ENCODE data around the gene HADHB. TPM values are rescaled to one million over a fixed set of nuclear protein-coding genes. Genes with fewer than 3 reads are reported as not detected.

Gene HADHB
- total and polyA plus RNA-seq, 2 of the 13 experiments (the other 11 are each of a cell fraction or from before 2014, with no cell fraction given), result 112 to 238 TPM

GRCh38 chr2:26244309-26245230 is at the start of gene HADHB, which contains the start of gene HADHA (continued):
- TF ChIP-seq, protein P1, sequence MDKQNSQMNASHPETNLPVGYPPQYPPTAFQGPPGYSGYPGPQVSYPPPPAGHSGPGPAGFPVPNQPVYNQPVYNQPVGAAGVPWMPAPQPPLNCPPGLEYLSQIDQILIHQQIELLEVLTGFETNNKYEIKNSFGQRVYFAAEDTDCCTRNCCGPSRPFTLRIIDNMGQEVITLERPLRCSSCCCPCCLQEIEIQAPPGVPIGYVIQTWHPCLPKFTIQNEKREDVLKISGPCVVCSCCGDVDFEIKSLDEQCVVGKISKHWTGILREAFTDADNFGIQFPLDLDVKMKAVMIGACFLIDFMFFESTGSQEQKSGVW (CRISPR knock-in tag; IDR thresholded peaks at IDR 0.05; ENCODE audit: borderline replicate concordance), result no peak
- TF ChIP-seq, protein P2, sequence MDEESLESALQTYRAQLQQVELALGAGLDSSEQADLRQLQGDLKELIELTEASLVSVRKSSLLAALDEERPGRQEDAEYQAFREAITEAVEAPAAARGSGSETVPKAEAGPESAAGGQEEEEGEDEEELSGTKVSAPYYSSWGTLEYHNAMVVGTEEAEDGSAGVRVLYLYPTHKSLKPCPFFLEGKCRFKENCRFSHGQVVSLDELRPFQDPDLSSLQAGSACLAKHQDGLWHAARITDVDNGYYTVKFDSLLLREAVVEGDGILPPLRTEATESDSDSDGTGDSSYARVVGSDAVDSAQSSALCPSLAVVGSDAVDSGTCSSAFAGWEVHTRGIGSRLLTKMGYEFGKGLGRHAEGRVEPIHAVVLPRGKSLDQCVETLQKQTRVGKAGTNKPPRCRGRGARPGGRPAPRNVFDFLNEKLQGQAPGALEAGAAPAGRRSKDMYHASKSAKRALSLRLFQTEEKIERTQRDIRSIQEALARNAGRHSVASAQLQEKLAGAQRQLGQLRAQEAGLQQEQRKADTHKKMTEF (CRISPR knock-in tag; IDR thresholded peaks at IDR 0.05), result peak; percentile 98
- TF ChIP-seq ZNF75D (CRISPR knock-in tag; IDR thresholded peaks at IDR 0.05; ENCODE audit: borderline replicate concordance) (no peak; the same call in 1 of the 2 replicates), YEATS2 (CRISPR knock-in tag; IDR thresholded peaks at IDR 0.05; ENCODE audit: borderline replicate concordance) (peak; percentile 96), PITX1 (CRISPR knock-in tag; IDR thresholded peaks at IDR 0.05) (peak; percentile 89; the same call in 1 of the 2 replicates), RARG (CRISPR knock-in tag; IDR thresholded peaks at IDR 0.05; ENCODE audit: low read depth) (no peak), SYNCRIP (IDR thresholded peaks at IDR 0.05; ENCODE audit: insufficient read depth, low read depth, low read length) (no peak), GABPB1 (CRISPR knock-in tag; IDR thresholded peaks at IDR 0.05) (peak; percentile 85), ZNF883 (CRISPR knock-in tag; IDR thresholded peaks at IDR 0.05; ENCODE audit: not compliant biosample characterization) (no peak), TIGD3 (CRISPR knock-in tag; IDR thresholded peaks at IDR 0.05; ENCODE audit: borderline replicate concordance) (peak; percentile 90; the same call in 1 of the 2 replicates), SCMH1 (CRISPR knock-in tag; IDR thresholded peaks at IDR 0.05; ENCODE audit: borderline replicate concordance) (no peak), TARDBP (CRISPR knock-in tag; IDR thresholded peaks at IDR 0.05) (peak; percentile 57), ZNF556 (CRISPR knock-in tag; IDR thresholded peaks at IDR 0.05; ENCODE audit: borderline replicate concordance) (peak; percentile 64; the same call in 1 of the 2 replicates), ZZZ3 (CRISPR knock-in tag; IDR thresholded peaks at IDR 0.05; ENCODE audit: borderline replicate concordance) (no peak)
- TF ChIP-seq, protein P3, sequence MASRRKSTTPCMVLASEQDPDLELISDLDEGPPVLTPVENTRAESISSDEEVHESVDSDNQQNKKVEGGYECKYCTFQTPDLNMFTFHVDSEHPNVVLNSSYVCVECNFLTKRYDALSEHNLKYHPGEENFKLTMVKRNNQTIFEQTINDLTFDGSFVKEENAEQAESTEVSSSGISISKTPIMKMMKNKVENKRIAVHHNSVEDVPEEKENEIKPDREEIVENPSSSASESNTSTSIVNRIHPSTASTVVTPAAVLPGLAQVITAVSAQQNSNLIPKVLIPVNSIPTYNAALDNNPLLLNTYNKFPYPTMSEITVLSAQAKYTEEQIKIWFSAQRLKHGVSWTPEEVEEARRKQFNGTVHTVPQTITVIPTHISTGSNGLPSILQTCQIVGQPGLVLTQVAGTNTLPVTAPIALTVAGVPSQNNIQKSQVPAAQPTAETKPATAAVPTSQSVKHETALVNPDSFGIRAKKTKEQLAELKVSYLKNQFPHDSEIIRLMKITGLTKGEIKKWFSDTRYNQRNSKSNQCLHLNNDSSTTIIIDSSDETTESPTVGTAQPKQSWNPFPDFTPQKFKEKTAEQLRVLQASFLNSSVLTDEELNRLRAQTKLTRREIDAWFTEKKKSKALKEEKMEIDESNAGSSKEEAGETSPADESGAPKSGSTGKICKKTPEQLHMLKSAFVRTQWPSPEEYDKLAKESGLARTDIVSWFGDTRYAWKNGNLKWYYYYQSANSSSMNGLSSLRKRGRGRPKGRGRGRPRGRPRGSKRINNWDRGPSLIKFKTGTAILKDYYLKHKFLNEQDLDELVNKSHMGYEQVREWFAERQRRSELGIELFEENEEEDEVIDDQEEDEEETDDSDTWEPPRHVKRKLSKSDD (CRISPR knock-in tag; IDR thresholded peaks at IDR 0.05; ENCODE audit: low read depth), result peak; percentile 82
